B cell (primary cell): ENCODE data around the gene WDR54. TPM values are rescaled to one million over a fixed set of nuclear protein-coding genes. Genes with fewer than 3 reads are reported as not detected.

ENCODE experiments used
- ATAC-seq: fragments of 200-7000 bp; cut with Tn5 transposase; one replicate; pipeline ENCODE4 v1.10.0; 2021; ENCODE audit warnings: low read depth, mild to moderate bottlenecking, moderate number of reproducible peaks, moderate library complexity
- CTCF ChIA-PET: fragments of 350-600 bp; sonication (Branson Sonifier 250); formaldehyde crosslinking; loops from one replicate; lab custom pipeline; 2021; ENCODE audit warnings: antibody characterized with exemption, inconsistent platforms; lab: Charles Lee
- POLR2A ChIA-PET: fragments of 350-600 bp; sonication (Branson Sonifier 250); formaldehyde crosslinking; loops from one replicate; lab custom pipeline; 2021; ENCODE audit warnings: antibody characterized with exemption; lab: Charles Lee
- DNase-seq: peaks from one replicate; pipeline ENCODE4 v3.0.0; 2013
- H2AFZ ChIP-seq: 2 replicates; pipeline ENCODE4 v1.6.1; 2012; ENCODE audit warnings: mild to moderate bottlenecking, low read depth, low read length; ENCODE audit not compliant: insufficient read depth, poor library complexity, severe bottlenecking
- H3K27ac ChIP-seq, 2 donors: 1 replicate in 1 of 2; 2 replicates in 1 of 2; pipeline ENCODE4 v1.5.1; 2012 to 2013; ENCODE audit warnings: low read length in 2 of 2, mild to moderate bottlenecking in 2 of 2, moderate library complexity in 1 of 2
- H3K27me3 ChIP-seq, 4 experiments: fragments of 200-600 bp in 1 of 4; sonication (generic) in 1 of 4; replicated peaks in 1 of 4; 1 replicate in 2 of 4; 2 replicates in 2 of 4; pipeline versions ENCODE4 v1.6.1 to v1.7.0; 2013 to 2016; ENCODE audit warnings: low read length in 3 of 4, mild to moderate bottlenecking in 2 of 4, mixed read lengths in 1 of 4, moderate library complexity in 1 of 4; ENCODE audit not compliant: insufficient read depth in 4 of 4, control insufficient read depth in 3 of 4; ENCODE audit errors: control extremely low read depth in 1 of 4
- H3K36me3 ChIP-seq, 2 experiments: replicated peaks in 1 of 2; 1 replicate in 1 of 2; 2 replicates in 1 of 2; pipeline versions ENCODE4 v1.6.1 to v1.7.1; 2013; ENCODE audit warnings: low read length in 1 of 2; ENCODE audit not compliant: insufficient read depth in 2 of 2, control insufficient read depth in 1 of 2; ENCODE audit errors: control extremely low read depth in 1 of 2, extremely low read depth in 1 of 2
- H3K4me1 ChIP-seq, 2 donors: fragments of 200-600 bp in 1 of 2; sonication (generic) in 1 of 2; 1 replicate in 1 of 2; 2 replicates in 1 of 2; pipeline versions ENCODE4 v1.5.1 to v1.6.1; 2013 to 2017; ENCODE audit warnings: low read length in 2 of 2; ENCODE audit not compliant: control insufficient read depth in 2 of 2, insufficient read depth in 2 of 2
- H3K4me2 ChIP-seq: replicated peaks from 2 replicates; pipeline ENCODE3; 2012; ENCODE audit warnings: mild to moderate bottlenecking, low read depth, low read length; ENCODE audit not compliant: poor library complexity, severe bottlenecking
- H3K4me3 ChIP-seq, 5 experiments: fragments of 200-600 bp in 1 of 5; sonication (generic) in 1 of 5; 1 replicate in 3 of 5; 2 replicates in 2 of 5; pipeline versions ENCODE4 v1.5.1 to v1.7.0; 2011 to 2016; ENCODE audit warnings: low read length in 4 of 5, mild to moderate bottlenecking in 4 of 5, low read depth in 2 of 5, control low read depth in 1 of 5, moderate library complexity in 1 of 5; ENCODE audit not compliant: insufficient read depth in 1 of 5; ENCODE audit errors: control extremely low read depth in 1 of 5, extremely low read depth in 1 of 5
- H3K79me2 ChIP-seq: fragments of 200-600 bp; sonication (generic); one replicate; pipeline ENCODE4 v1.6.0; 2016; ENCODE audit warnings: low read length; ENCODE audit not compliant: control insufficient read depth, insufficient read depth
- H3K9ac ChIP-seq: fragments of 200-600 bp; sonication (generic); 2 replicates; pipeline ENCODE4 v1.6.1; 2017; ENCODE audit warnings: mild to moderate bottlenecking, low read length, moderate library complexity
- H3K9me3 ChIP-seq, 3 donors: one replicate each; pipeline versions ENCODE4 v1.6.1 to v1.7.1; 2013; ENCODE audit warnings: low read length in 2 of 3; ENCODE audit not compliant: control insufficient read depth in 2 of 3, insufficient read depth in 1 of 3; ENCODE audit errors: control extremely low read depth in 1 of 3
- H4K20me1 ChIP-seq: 2 replicates; pipeline ENCODE4 v1.6.0; 2012; ENCODE audit warnings: mild to moderate bottlenecking, low read length; ENCODE audit not compliant: insufficient read depth, control insufficient read depth, poor library complexity, severe bottlenecking
- H3K27ac Mint-ChIP-seq: one replicate; pipeline ENCODE4 v1.8.0; 2021; ENCODE audit warnings: mixed read lengths
- H3K27me3 Mint-ChIP-seq: one replicate; pipeline ENCODE4 v1.8.0; 2021; ENCODE audit warnings: mixed read lengths
- H3K4me1 Mint-ChIP-seq: one replicate; pipeline ENCODE4 v1.8.0; 2021; ENCODE audit warnings: mixed read lengths
- H3K4me3 Mint-ChIP-seq: one replicate; pipeline ENCODE4 v1.8.0; 2021; ENCODE audit warnings: mixed read lengths
- H3K9me3 Mint-ChIP-seq: one replicate; pipeline ENCODE4 v1.8.0; 2022; ENCODE audit warnings: mixed read lengths; ENCODE audit not compliant: insufficient read depth
- EZH2 ChIP-seq: IDR thresholded peaks from 2 replicates; pipeline ENCODE4 v1.6.1; 2012; ENCODE audit warnings: borderline replicate concordance, low read depth, mild to moderate bottlenecking, moderate library complexity, low read length; ENCODE audit not compliant: insufficient read depth, poor library complexity, severe bottlenecking
- WGBS: methylation state at CpG from one replicate; pipeline ENCODE4 v1.1.5; 2013; ENCODE audit warnings: missing lambda C conversion rate; ENCODE audit not compliant: insufficient coverage; 5-methylcytosine and 5-hydroxymethylcytosine counted together
- intact Hi-C: fragments of 100-400 bp; cut with micrococcal nuclease; formaldehyde crosslinking; loops from one replicate; pipeline ENCODE4 v1.10.0; 2022
- polyA plus RNA-seq: library from polyadenylated mRNA; depleted of rRNA; stranded (reverse); fragments of >200 nt; gene quantifications from 2 replicates; pipeline ENCODE4 v1.2.3, GENCODE V29; 2012
- total RNA-seq, 2 donors: library from RNA; stranded (reverse); fragments of 120-200 nt in 1 of 2; gene quantifications; 1 replicate in 1 of 2; 2 replicates in 1 of 2; pipeline versions ENCODE4 v1.2.3 to v1.2.4, GENCODE V29; 2013 to 2022
- TF ChIP-seq, protein P1 (sequence below): fragments of 200-600 bp; IDR thresholded peaks from one replicate; pipeline ENCODE4 v1.8.0; 2022; ENCODE audit warnings: antibody characterized with exemption, mild to moderate bottlenecking

Gene WDR54
- total and polyA plus RNA-seq, 2 donors (not counting 1 experiment from before 2014, with no cell fraction given), result 42.2 to 52.8 TPM

DNA sequence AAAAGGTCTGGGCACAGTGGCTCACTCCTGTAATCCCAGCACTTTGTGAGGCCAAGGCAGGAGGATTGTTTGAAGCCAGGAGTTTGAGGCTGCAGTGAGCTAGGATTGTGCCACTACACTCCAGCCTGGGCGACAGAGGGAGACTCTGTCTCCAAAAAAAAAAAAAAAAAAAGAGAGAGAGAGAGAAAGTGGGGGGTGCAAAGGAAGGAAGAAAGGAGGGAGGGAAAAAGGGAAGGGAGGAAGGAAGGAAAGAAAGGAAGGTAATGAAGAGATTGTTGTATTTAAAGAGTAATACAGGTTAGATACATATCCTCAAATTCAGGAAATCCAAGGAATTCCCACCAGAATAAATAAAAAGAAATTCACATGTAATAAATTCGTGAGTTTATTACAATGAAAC, 19.6 kb upstream of the WDR54 start:
- H3K27ac ChIP-seq, result no peak overlapping the region
- H3K4me1 ChIP-seq, result peaks cover 4 to 7% of the 10 kb centered on the region in 2 donors
- ChIA-PET CTCF (interaction anchor here (0.7 to 2.1 kb wide), 4 partner anchors 10 to 56 kb away, joined by 3 to 11 read pairs (median 4); partner anchors contain the start of genes C2orf81, WBP1 and WDR54), POLR2A (interaction anchor here (0.7 kb wide), 1 partner anchor 90 kb away, joined by 9 read pairs; no protein-coding TSS in a partner anchor)
- no peak overlapping the region for H3K4me3 ChIP-seq
- no peaks in the 10 kb centered on the region for H4K20me1 ChIP-seq
- Mint-ChIP-seq H3K4me3 (no peak overlapping the region), H3K4me1 (peaks cover 7% of the 10 kb centered on the region), H3K27me3 (peaks cover 8% of the 10 kb centered on the region), H3K27ac (no peak overlapping the region), H3K9me3 (no peaks in the 10 kb centered on the region)
- TF ChIP-seq, protein P1, sequence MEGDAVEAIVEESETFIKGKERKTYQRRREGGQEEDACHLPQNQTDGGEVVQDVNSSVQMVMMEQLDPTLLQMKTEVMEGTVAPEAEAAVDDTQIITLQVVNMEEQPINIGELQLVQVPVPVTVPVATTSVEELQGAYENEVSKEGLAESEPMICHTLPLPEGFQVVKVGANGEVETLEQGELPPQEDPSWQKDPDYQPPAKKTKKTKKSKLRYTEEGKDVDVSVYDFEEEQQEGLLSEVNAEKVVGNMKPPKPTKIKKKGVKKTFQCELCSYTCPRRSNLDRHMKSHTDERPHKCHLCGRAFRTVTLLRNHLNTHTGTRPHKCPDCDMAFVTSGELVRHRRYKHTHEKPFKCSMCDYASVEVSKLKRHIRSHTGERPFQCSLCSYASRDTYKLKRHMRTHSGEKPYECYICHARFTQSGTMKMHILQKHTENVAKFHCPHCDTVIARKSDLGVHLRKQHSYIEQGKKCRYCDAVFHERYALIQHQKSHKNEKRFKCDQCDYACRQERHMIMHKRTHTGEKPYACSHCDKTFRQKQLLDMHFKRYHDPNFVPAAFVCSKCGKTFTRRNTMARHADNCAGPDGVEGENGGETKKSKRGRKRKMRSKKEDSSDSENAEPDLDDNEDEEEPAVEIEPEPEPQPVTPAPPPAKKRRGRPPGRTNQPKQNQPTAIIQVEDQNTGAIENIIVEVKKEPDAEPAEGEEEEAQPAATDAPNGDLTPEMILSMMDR, result no peak
- TF ChIP-seq EZH2, result no peak
- intact Hi-C loops, result no loop called here
- no peaks in the 10 kb centered on the region for H3K36me3 ChIP-seq
- H3K4me2 ChIP-seq, result no peak overlapping the region
- no peak for DNase-seq
- peaks cover 0 to 2% (median 0%) of the 10 kb centered on the region in 4 experiments for H3K27me3 ChIP-seq
- H3K79me2 ChIP-seq, result no peaks in the 10 kb centered on the region
- ATAC-seq, result no peak
- no peak overlapping the region for H3K9ac ChIP-seq
- no peaks in the 10 kb centered on the region for H3K9me3 ChIP-seq
- WGBS, result no CpG with 5 or more reads among the region's 2 CpGs
- H2AFZ ChIP-seq, result no peak overlapping the region

- CTCF ChIA-PET, result interaction anchor here (0.6 to 1.3 kb wide), 3 partner anchors 34 to 116 kb away, joined by 4 to 7 read pairs (median 5); partner anchors contain the start of genes CCDC142 and TTC31
- no peak overlapping the region for H3K27ac Mint-ChIP-seq
Observed at GRCh38 chr2:74406035-74406434, 15.5 kb upstream of the WDR54 start.

More at GRCh38 chr2:74406035-74406434, 15.5 kb upstream of the WDR54 start:
- POLR2A ChIA-PET, result no interaction called here
- peaks cover 4 to 7% of the 10 kb centered on the region in 2 donors for H3K4me1 ChIP-seq
- ATAC-seq (peak; percentile 51), DNase-seq (peak; percentile 38)
- H3K4me3 Mint-ChIP-seq, result no peak overlapping the region
- H3K27me3 Mint-ChIP-seq, result peaks cover 6% of the 10 kb centered on the region
- H3K9me3 Mint-ChIP-seq, result no peaks in the 10 kb centered on the region
- no peak overlapping the region for H3K4me3 ChIP-seq
- no peak overlapping the region for H3K27ac ChIP-seq
- intact Hi-C loops, result no loop called here
- H3K9me3 ChIP-seq, result no peaks in the 10 kb centered on the region
- H3K9ac ChIP-seq, result no peak overlapping the region
- no peak for TF ChIP-seq EZH2
- TF ChIP-seq, protein P1, result no peak
- no peak overlapping the region for H3K4me2 ChIP-seq
- peaks cover 0 to 2% (median 0%) of the 10 kb centered on the region in 4 experiments for H3K27me3 ChIP-seq
- no peak overlapping the region for H2AFZ ChIP-seq
- H4K20me1 ChIP-seq, result no peaks in the 10 kb centered on the region
- peaks cover 7% of the 10 kb centered on the region for H3K4me1 Mint-ChIP-seq
- no peaks in the 10 kb centered on the region for H3K79me2 ChIP-seq
- H3K36me3 ChIP-seq, result no peaks in the 10 kb centered on the region
